ENCODE results near the gene PNPT1.
A peak's percentile ranks its signal among the peaks of the same experiment; 100 is the strongest.
"Not testable (repeated sequence)": the region's sequence is repeated elsewhere in the genome, so short reads cannot be mapped to it uniquely, and the experiment has no call there.

The PNPT1 gene

GRCh38 chr2:55721596-55722215 lies 28.1 kb upstream of the PNPT1 start:
- TF ChIP-seq CTCF (conservative IDR thresholded peaks at IDR 0.05; ENCODE audit: control insufficient read depth, insufficient read depth, low read depth, low read length): no peak
- H3K4me3 ChIP-seq (ENCODE audit: control insufficient read depth, low read depth, low read length): no peak overlapping the region
- no peak for DNase-seq (ENCODE audit: low read depth)

GRCh38 chr2:55720417-55720816 lies 26.8 kb upstream of the PNPT1 start:
- no peak for TF ChIP-seq CTCF (conservative IDR thresholded peaks at IDR 0.05; ENCODE audit: control insufficient read depth, insufficient read depth, low read depth, low read length)
- DNase-seq (ENCODE audit: low read depth): no peak
- no peak overlapping the region for H3K4me3 ChIP-seq (ENCODE audit: control insufficient read depth, low read depth, low read length)

GRCh38 chr2:55719852-55720251 lies 26.2 kb upstream of the PNPT1 start:
- no peak overlapping the region for H3K4me3 ChIP-seq (ENCODE audit: control insufficient read depth, low read depth, low read length)
- TF ChIP-seq CTCF (conservative IDR thresholded peaks at IDR 0.05; ENCODE audit: control insufficient read depth, insufficient read depth, low read depth, low read length): no peak
- DNase-seq (ENCODE audit: low read depth): no peak

- no peak overlapping the region for H3K4me3 ChIP-seq (ENCODE audit: control insufficient read depth, low read depth, low read length)
- TF ChIP-seq CTCF (conservative IDR thresholded peaks at IDR 0.05; ENCODE audit: control insufficient read depth, insufficient read depth, low read depth, low read length): peak; percentile 85
- peak; percentile 70 for DNase-seq (ENCODE audit: low read depth)
These were observed 24.7 kb upstream of the PNPT1 start for GRCh38 chr2:55718165-55719008.

GRCh38 chr2:55715626-55716025 lies 22.0 kb upstream of the PNPT1 start:
- H3K4me3 ChIP-seq (ENCODE audit: control insufficient read depth, low read depth, low read length): no peak overlapping the region
- DNase-seq (ENCODE audit: low read depth): no peak
- TF ChIP-seq CTCF (conservative IDR thresholded peaks at IDR 0.05; ENCODE audit: control insufficient read depth, insufficient read depth, low read depth, low read length): no peak

- not testable (repeated sequence) for H3K4me3 ChIP-seq (ENCODE audit: control insufficient read depth, low read depth, low read length); DNase-seq (ENCODE audit: low read depth)
These were observed 21.5 kb upstream of the PNPT1 start for GRCh38 chr2:55715178-55715577.

GRCh38 chr2:55712477-55713060 lies 18.9 kb upstream of the PNPT1 start:
- no peak for DNase-seq (ENCODE audit: low read depth)
- H3K4me3 ChIP-seq (ENCODE audit: control insufficient read depth, low read depth, low read length): no peak overlapping the region
- TF ChIP-seq CTCF (conservative IDR thresholded peaks at IDR 0.05; ENCODE audit: control insufficient read depth, insufficient read depth, low read depth, low read length): no peak
